22Rv1 (cell line): ENCODE results near the gene MRPS25.

Experiments used
- ZFX ChIP-seq: fragments of 450-650 bp; IDR thresholded peaks from 2 replicates; pipeline ENCODE4 v1.6.1; 2017; ENCODE audit warnings: antibody characterized with exemption, borderline replicate concordance
- TF ChIP-seq, protein P1 (sequence below): fragments of 450-650 bp; IDR thresholded peaks from 2 replicates; pipeline ENCODE4 v1.5.1; 2017; ENCODE audit warnings: mild to moderate bottlenecking

GRCh38 chr3:15069441-15069840, 4.3 kb upstream of the MRPS25 start:
- TF ChIP-seq, protein P1, sequence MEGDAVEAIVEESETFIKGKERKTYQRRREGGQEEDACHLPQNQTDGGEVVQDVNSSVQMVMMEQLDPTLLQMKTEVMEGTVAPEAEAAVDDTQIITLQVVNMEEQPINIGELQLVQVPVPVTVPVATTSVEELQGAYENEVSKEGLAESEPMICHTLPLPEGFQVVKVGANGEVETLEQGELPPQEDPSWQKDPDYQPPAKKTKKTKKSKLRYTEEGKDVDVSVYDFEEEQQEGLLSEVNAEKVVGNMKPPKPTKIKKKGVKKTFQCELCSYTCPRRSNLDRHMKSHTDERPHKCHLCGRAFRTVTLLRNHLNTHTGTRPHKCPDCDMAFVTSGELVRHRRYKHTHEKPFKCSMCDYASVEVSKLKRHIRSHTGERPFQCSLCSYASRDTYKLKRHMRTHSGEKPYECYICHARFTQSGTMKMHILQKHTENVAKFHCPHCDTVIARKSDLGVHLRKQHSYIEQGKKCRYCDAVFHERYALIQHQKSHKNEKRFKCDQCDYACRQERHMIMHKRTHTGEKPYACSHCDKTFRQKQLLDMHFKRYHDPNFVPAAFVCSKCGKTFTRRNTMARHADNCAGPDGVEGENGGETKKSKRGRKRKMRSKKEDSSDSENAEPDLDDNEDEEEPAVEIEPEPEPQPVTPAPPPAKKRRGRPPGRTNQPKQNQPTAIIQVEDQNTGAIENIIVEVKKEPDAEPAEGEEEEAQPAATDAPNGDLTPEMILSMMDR, result no peak
- no peak for TF ChIP-seq ZFX
